ENCODE results near the gene AKT3.

DNA sequence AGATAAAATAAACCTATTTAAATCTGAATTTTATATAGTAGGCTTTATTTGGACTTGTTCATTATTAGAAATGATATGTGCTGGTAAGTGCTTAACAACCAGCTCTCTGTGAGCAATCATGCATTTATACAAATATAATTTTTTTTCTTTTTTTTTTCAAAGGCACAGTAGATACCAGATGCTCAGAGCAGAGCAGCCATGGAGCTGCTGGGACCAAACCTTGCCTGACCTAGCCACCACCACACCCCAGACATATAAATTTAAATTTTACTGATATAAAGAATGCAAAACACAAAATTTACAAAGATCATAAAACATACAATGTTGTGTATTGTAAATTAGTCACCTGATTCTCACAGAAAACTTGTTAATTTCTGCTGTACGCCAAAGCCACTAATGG, 303.6 kb downstream of the AKT3 start:
- TF ChIP-seq POLR2A (IDR thresholded peaks at IDR 0.05), result no peak
- TF ChIP-seq, protein P1, sequence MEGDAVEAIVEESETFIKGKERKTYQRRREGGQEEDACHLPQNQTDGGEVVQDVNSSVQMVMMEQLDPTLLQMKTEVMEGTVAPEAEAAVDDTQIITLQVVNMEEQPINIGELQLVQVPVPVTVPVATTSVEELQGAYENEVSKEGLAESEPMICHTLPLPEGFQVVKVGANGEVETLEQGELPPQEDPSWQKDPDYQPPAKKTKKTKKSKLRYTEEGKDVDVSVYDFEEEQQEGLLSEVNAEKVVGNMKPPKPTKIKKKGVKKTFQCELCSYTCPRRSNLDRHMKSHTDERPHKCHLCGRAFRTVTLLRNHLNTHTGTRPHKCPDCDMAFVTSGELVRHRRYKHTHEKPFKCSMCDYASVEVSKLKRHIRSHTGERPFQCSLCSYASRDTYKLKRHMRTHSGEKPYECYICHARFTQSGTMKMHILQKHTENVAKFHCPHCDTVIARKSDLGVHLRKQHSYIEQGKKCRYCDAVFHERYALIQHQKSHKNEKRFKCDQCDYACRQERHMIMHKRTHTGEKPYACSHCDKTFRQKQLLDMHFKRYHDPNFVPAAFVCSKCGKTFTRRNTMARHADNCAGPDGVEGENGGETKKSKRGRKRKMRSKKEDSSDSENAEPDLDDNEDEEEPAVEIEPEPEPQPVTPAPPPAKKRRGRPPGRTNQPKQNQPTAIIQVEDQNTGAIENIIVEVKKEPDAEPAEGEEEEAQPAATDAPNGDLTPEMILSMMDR (IDR thresholded peaks at IDR 0.05), result no peak

Data from heart left ventricle (tissue), 13 donors.